Left lung (tissue), 10 donors: Measurements from ENCODE around the gene C11orf24. TPM values are rescaled to one million over a fixed set of nuclear protein-coding genes. Genes with fewer than 3 reads are reported as not detected.
"Not testable (repeated sequence)": the region's sequence is repeated elsewhere in the genome, so short reads cannot be mapped to it uniquely, and the experiment has no call there.

Experiments
- ATAC-seq: fragments of 200-7000 bp; cut with Tn5 transposase; one replicate; pipeline ENCODE4 v1.9.1; 2020; ENCODE audit warnings: moderate library complexity
- DNase-seq, 4 donors: peaks; one replicate each; pipeline ENCODE4 v3.0.0-alpha.2; 2013 to 2020
- H3K27ac ChIP-seq, 2 donors: fragments of 200-600 bp; sonication (generic) in 1 of 2; one replicate each; pipeline versions ENCODE4 v1.5.0 to v1.8.0; 2020 to 2021
- H3K27me3 ChIP-seq, 2 donors: fragments of 200-600 bp; sonication (generic) in 1 of 2; one replicate each; pipeline versions ENCODE4 v1.5.0 to v1.8.0; 2020 to 2021
- H3K36me3 ChIP-seq, 2 donors: fragments of 200-600 bp; sonication (generic) in 1 of 2; one replicate each; pipeline versions ENCODE4 v1.5.0 to v1.8.0; 2020 to 2021
- H3K4me1 ChIP-seq, 2 donors: fragments of 200-600 bp; one replicate each; pipeline ENCODE4 v1.8.0; 2021
- H3K4me3 ChIP-seq, 2 donors: fragments of 200-600 bp; sonication (generic) in 1 of 2; one replicate each; pipeline versions ENCODE4 v1.5.0 to v1.8.0; 2020 to 2021; ENCODE audit warnings: mild to moderate bottlenecking in 1 of 2
- H3K9me3 ChIP-seq, 2 donors: fragments of 200-600 bp; sonication (generic) in 1 of 2; one replicate each; pipeline versions ENCODE4 v1.5.0 to v1.8.0; 2020 to 2021
- intact Hi-C, 2 donors: fragments of 100-400 bp; cut with DNase I; formaldehyde crosslinking; loops; one replicate each; pipeline versions ENCODE4 v1.11.2 to v1.14.2; 2022
- polyA plus RNA-seq, 6 donors: library from polyadenylated mRNA; unstranded; fragments of 120-200 nt; gene quantifications; one replicate each; pipeline ENCODE4 v1.2.1, GENCODE V29; 2013; ENCODE audit not compliant: insufficient read length in 6 of 6
- total RNA-seq, 2 donors: library from RNA; stranded (reverse); fragmentation: NEBNext Ultra II Directional; extraction: Animal tissue kit (Norgen Biotek cat#: 25700); gene quantifications; one replicate each; pipeline ENCODE4 v1.2.1, GENCODE V29; 2021
- TF ChIP-seq, protein P1 (sequence below), 2 donors: fragments of 200-600 bp; sonication (generic) in 1 of 2; IDR thresholded peaks; one replicate each; pipeline versions ENCODE4 v1.5.0 to v1.8.0; 2021; ENCODE audit warnings: antibody characterized with exemption in 2 of 2
- donor health status: DM: no; HTN: yes; CAD: no.
- donor health status: DM: no; HTN: no; CAD: no.

Gene C11orf24
- total and polyA plus RNA-seq, 8 donors, result 17.5 to 50.9 (median 24.4) TPM

DNA sequence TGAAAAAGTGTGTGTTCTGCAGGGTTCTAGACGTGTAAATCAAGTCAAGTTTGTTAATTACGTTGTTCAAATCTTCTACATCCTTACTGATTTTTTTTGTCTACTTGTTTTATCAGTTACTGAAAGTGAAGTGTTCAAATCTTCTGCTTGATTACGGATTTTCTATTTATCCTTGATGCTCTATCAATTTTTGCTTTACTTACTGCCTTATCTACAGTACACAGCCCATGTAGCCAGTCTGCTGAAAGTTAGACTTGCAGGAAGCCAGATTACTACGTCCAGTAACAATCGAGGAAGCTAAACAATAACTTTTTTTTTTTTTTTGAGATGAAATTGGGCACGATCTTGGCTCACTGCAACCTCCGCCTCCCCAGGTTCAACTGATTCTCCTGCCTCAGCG is 15.6 kb upstream of the C11orf24 start:
- Histone ChIP-seq H3K27me3 (no peaks in the 10 kb centered on the region), H3K4me1 (peaks cover 0 to 6% of the 10 kb centered on the region in 2 donors), H3K4me3 (no peak overlapping the region), H3K36me3 (no peaks in the 10 kb centered on the region), H3K27ac (no peak overlapping the region), H3K9me3 (peaks cover 0 to 8% of the 10 kb centered on the region in 2 donors)
- TF ChIP-seq, protein P1, sequence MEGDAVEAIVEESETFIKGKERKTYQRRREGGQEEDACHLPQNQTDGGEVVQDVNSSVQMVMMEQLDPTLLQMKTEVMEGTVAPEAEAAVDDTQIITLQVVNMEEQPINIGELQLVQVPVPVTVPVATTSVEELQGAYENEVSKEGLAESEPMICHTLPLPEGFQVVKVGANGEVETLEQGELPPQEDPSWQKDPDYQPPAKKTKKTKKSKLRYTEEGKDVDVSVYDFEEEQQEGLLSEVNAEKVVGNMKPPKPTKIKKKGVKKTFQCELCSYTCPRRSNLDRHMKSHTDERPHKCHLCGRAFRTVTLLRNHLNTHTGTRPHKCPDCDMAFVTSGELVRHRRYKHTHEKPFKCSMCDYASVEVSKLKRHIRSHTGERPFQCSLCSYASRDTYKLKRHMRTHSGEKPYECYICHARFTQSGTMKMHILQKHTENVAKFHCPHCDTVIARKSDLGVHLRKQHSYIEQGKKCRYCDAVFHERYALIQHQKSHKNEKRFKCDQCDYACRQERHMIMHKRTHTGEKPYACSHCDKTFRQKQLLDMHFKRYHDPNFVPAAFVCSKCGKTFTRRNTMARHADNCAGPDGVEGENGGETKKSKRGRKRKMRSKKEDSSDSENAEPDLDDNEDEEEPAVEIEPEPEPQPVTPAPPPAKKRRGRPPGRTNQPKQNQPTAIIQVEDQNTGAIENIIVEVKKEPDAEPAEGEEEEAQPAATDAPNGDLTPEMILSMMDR (IDR thresholded peaks at IDR 0.05), result no peak
- DNase-seq, result no peak
- ATAC-seq, result no peak
- intact Hi-C loops, result no loop called here

DNA sequence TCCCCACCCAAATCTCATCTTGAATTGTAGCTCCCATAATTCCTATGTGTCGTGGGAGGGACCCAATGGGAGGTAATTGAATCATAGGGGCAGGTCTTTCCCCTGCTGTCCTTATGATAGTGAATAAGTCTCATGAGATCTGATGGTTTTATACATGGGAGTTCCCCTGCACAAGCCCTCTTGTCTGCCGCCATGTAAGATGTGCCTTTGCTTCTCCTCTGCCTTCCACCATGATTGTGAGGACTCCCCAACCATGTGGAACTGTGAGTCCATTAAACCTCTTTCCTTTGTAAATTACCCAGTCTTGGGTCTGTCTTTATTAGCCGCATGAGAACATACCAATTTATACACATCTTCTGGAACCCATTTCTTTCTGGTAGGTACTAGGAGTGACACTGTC is 12.8 kb upstream of the C11orf24 start:
- intact Hi-C loops, H3K36me3 ChIP-seq, DNase-seq, H3K27ac ChIP-seq, ATAC-seq, H3K27me3 ChIP-seq, H3K9me3 ChIP-seq, H3K4me3 ChIP-seq: not testable (repeated sequence)
- peaks cover 0 to 13% of the 10 kb centered on the region in 2 donors for H3K4me1 ChIP-seq

DNA sequence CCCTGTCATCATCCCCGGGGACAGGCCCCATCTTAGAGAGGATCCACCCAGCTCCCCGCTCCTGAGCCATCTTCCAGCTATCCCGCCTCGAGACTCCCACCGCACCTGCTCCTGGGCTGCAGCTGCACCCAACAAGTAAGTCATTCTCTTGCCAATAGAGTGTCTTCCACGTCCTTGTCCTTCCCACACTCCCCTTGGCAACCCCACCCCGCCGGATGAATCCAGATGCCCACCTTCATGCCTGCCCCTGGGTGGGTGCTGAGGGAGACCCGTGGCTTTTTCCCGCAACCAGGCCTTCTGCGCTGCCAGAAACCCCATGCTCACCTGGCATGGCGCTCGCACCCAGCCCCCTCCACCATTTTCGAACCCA is 11.1 kb upstream of the C11orf24 start:
- no peak for DNase-seq
- H3K4me1 ChIP-seq, result peaks cover 0 to 13% of the 10 kb centered on the region in 2 donors
- intact Hi-C loops, result no loop called here
- no peaks in the 10 kb centered on the region for H3K9me3 ChIP-seq
- TF ChIP-seq, protein P1 (IDR thresholded peaks at IDR 0.05), result no peak
- no peak overlapping the region for H3K4me3 ChIP-seq
- no peaks in the 10 kb centered on the region for H3K27me3 ChIP-seq
- H3K27ac ChIP-seq, result no peak overlapping the region
- no peak for ATAC-seq
- H3K36me3 ChIP-seq, result no peaks in the 10 kb centered on the region

DNA sequence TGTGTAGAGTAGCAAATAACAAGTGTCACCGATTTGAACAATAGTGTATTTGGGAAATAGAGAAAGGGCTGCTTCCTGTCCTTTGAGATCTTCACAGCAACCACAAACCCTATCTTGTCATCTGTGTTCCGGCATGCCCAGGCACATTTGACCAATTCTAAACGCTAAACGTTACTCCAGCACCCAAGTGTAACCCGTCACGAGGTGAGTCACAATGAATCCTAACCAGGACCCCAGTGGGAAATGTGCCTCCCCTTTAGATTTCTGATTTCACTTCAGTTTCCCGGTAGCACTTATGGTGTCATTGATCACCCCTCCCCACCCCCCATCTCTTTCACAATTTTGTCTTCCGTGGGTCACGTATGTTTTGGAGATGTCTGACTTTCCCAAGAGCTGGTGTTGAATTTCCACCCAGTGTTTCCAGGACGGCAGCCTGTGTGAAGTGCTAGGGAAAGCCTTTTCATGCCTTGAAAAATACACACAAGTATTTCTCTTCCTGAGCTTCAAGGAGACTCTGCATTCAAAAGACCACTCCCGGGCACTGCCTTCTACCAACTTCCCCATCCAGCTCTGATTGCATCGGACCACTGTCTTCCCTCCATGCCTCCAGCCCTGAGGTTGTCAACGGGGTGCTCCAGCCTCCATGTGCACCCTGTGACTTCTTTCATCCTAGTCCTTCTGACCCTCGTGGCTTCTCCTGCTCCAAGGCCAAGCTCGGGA is 10.5 kb upstream of the C11orf24 start:
- Histone ChIP-seq H3K4me1 (peaks cover 0 to 13% of the 10 kb centered on the region in 2 donors), H3K27me3 (no peaks in the 10 kb centered on the region), H3K4me3 (peak overlapping the region in 1 of 2 donors; percentile 3), H3K27ac (no peak overlapping the region), H3K36me3 (no peaks in the 10 kb centered on the region), H3K9me3 (no peaks in the 10 kb centered on the region)
- DNase-seq, result no peak
- no peak for ATAC-seq
- intact Hi-C loops, result no loop called here
- TF ChIP-seq, protein P1 (IDR thresholded peaks at IDR 0.05), result no peak

DNA sequence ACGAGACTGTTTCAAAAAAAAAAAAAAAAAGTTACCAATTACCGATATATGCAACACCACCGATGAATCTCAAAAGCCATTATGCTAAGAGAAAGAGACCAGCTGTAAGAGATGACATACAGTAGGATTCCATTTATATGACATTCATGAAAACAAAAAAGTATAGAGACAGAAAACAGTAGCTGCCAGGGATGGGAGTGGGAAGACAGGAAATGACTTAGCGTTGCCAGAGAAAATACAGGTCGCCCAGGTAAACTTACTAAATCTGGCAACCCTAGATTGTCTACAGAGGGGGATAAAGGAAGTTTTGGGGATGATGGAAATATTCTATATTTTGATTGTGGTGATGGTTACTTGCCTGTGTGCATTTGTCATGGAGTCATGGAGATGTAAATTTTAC is 7.9 kb upstream of the C11orf24 start:
- TF ChIP-seq, protein P1 (IDR thresholded peaks at IDR 0.05), result no peak
- Histone ChIP-seq H3K4me3 (no peak overlapping the region), H3K4me1 (peaks cover 0 to 13% of the 10 kb centered on the region in 2 donors), H3K27ac (no peak overlapping the region), H3K9me3 (no peaks in the 10 kb centered on the region), H3K27me3 (no peaks in the 10 kb centered on the region), H3K36me3 (no peaks in the 10 kb centered on the region)
- DNase-seq, result no peak
- intact Hi-C loops, result no loop called here
- ATAC-seq, result no peak

DNA sequence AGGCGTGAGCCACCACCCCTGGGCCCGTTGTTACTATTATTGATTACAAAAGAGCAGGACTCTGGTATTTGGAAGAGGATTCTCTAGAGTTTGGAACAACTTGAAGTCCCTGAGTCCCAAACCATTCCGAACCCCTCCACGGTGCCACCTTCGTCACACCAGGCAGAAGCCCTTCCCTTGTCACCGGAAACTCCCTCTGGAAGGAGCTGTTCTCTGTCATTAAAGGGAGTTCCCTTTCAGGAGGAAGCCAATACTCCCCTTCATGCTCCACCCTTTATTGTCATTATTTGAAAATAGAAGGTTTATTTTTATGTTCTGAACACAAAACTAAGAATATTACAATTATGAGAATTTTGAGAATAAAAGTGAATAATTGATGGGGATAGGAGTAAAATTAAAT is 5.1 kb upstream of the C11orf24 start:
- H3K27ac ChIP-seq, result no peak overlapping the region
- H3K36me3 ChIP-seq, result no peaks in the 10 kb centered on the region
- TF ChIP-seq, protein P1 (IDR thresholded peaks at IDR 0.05), result no peak
- H3K9me3 ChIP-seq, result no peaks in the 10 kb centered on the region
- ATAC-seq (no peak), DNase-seq (no peak)
- H3K27me3 ChIP-seq, result no peaks in the 10 kb centered on the region
- no peak overlapping the region for H3K4me3 ChIP-seq
- intact Hi-C loops, result no loop called here
- H3K4me1 ChIP-seq, result peaks cover 6 to 14% of the 10 kb centered on the region in 2 donors
